NCI-H2196 (cell line): ENCODE measurements around the gene ATP1A1.

Experiments
- DNase-seq: peaks from one replicate; lab custom pipeline; 2025; ENCODE audit not compliant: unreplicated experiment; lab: John Stamatoyannopoulos, UW

Gene ATP1A1

DNA sequence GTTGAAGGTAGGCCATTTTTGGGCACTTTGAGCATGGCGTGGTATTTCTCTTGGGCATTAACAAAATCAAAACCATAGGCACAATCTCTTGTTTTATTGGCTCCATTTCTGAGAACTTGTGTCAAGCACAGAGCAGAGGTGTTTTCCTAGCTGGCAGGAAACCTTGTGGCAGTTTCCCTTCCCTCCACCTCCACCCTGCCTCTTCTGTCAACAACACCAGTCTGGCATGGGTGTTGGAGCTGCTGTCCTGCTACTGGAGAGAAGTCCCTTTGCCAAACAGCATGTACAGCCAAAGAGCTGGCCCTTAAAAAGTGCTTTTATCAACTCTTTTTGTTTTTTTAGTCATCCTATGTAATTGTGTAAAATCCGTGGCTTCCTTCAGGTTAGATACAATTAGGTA is 16.0 kb downstream of the ATP1A1 start:
- DNase-seq = no peak

DNA sequence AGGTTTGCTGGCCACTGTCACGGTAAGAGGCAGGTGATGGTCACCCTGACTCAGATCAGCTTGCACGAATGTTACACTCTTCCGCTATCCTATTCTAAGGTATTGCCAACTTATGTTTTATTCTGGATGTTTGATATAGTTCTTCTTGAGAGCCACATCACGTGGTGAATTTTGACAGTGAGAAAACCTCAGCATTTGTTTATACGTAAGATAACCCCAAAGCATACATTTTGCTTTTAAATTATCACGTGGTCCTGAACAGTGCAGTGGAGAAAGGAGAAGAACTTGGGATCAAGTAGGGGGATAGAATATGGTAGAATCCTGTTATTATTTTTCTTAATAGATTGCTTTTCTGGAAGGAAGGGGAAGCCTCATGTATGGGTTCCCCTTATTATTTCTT is 16.6 kb downstream of the ATP1A1 start:
- no peak for DNase-seq

DNA sequence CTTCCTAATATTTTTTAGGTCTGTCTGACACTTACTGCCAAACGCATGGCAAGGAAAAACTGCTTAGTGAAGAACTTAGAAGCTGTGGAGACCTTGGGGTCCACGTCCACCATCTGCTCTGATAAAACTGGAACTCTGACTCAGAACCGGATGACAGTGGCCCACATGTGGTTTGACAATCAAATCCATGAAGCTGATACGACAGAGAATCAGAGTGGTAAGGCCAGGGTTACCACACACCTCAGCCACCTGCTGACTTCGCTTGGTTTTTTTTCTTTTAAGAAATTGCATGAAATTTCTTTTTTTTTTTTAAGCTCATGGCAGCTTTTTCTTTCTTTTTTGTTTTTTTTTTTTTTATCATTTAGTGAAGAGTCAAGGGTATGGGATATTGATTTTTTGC is 17.2 kb downstream of the ATP1A1 start:
- DNase-seq = no peak

DNA sequence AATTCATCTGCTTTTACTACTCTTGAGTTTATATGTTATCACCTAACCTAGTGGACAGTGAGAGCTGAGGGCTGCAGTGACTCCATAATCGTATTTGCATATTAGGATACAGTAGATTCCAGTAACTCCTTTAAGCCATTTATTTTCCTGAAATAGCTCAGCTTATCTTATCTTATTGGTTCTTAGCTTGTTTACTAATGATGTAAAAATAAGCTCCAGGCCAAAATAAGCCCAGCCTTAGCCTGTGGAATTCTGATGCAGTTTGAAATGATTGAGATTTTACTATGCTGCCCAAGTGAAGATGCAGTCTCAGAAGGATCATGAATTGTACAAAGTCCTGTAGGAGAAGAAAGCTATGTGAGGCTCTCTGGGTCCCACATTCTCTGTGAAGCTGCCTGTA is 18.1 kb downstream of the ATP1A1 start:
- no peak for DNase-seq

DNA sequence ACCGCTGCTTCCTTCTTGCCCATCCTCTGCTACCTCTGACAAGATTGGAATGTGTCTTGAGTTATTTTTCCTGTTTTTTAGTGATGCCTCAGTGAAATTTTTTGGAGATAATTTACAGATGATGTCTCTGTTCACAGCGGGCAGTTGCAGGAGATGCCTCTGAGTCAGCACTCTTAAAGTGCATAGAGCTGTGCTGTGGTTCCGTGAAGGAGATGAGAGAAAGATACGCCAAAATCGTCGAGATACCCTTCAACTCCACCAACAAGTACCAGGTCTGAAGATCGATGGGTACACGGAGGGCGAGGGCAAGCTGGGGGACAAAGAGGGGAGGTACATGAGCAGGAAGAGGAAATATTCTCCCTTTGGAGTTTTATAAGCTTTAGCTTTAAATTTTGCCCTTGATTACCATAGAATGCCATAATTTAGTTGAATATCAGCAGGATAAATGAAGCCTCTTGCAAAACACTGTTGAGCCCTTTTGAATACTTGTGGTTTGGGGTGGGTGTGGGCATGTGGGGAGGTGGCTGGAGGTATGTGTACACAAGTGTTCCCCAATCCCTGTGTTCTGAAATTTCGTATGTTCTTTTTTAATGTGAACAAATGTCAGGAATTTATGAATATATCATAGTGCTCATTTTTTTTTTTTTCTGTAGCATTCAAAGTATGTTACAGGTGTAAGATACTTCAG is 19.8 kb downstream of the ATP1A1 start:
- DNase-seq = no peak

DNA sequence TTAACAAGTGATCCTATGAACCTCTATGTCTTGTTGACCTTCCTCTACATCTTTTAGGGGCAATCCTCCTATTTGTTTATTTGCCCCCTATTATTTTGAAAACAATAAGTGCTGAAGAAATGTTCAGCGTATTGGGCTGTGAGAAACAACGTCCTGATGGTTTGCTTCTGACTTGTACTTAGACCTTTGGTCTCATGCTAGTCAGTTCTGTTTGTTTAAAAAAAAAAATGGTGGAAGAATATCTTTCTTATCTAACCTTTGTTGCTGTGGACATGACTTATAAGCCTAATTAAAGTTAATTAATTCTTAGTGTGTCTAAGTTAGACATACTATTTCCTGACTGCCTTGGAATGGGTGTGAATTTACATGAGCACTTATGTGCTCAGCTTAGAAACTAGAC is 20.7 kb downstream of the ATP1A1 start:
- no peak for DNase-seq

DNA sequence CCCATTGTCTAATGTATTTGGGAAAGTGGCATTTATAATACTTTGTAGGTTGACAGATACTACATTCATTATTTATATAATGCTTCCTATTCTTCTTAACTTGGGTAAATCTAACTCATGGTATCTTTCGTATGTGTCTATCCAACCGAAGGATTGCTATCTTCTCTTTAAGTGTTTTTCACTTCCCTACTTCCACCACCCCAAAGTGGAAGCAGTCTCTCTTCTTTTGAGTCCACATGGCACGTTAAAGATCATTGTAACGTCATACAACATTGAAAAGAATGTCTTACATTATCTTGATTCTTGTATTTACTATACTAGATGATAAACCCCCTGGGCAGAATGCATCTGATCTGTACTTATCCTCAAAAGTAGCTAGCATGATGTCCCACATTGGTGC is 21.2 kb downstream of the ATP1A1 start:
- DNase-seq = no peak

DNA sequence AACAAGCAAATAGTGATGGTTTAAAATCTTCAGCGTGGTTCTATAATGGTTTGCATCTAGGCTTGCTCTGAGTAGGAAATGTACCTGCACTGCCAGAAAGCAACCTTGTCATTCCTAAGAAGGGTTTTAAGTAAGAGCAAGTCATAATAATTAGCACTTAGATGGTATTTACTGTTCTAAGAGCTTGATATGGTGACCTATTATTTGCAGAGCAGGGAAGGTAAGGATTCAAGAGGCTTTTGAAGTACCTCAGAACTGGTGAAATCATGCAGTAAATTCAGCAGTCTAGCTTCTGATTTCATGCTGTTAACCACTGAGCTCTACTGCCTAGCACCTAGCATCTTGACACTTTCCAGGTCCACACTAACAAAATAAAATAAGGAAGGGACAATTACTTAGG is 23.7 kb downstream of the ATP1A1 start:
- DNase-seq = no peak

DNA sequence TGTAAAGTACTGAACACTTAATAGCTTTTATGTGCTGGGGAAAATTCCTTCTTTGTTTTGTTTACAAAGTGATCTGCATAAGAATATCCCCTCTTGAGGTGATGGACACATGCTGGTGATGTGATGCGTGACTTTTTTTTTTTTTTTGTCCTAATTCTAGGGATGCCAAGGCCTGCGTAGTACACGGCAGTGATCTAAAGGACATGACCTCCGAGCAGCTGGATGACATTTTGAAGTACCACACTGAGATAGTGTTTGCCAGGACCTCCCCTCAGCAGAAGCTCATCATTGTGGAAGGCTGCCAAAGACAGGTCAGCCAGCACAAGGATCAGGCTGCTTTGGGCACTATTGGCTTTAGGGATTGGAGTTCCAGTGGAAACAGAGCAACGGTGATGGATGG is 24.7 kb downstream of the ATP1A1 start:
- no peak for DNase-seq

DNA sequence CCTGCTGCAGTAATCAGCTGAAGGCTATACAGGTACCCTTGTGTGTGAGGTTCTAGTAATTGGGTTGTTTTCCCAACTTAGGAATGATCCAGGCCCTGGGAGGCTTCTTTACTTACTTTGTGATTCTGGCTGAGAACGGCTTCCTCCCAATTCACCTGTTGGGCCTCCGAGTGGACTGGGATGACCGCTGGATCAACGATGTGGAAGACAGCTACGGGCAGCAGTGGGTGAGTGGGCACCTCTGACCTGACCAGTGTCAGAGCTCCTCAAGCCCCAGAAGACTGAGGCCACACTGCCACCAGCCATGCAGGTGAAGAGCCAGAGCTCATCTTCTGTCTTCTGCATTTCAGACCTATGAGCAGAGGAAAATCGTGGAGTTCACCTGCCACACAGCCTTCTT is 27.7 kb downstream of the ATP1A1 start:
- no peak for DNase-seq

DNA sequence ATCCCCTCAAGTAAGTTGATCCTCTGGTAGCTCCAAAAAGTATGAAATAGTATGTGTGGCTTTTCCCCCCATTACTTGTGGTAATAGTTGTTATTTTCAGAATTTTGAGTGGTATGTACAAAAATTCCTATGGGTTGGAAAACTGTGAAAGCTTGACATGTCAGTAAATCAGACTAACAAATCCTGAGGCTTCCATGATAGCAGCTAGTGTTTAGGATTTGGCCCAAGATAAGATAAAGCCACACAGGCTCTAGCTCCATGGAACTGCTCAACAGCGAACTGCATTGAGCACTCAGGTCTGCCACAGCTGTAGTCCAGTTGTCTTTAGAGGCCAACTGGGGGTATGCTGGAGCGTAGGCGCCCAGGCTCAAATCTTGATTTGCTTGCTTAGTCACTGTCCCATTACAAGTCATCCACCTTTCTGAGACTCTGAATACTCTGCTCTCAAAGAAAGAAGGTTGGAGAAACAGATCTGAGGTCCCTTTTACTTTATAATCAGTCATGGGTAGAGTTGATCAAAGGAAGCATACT is 28.7 kb downstream of the ATP1A1 start:
- DNase-seq = no peak

DNA sequence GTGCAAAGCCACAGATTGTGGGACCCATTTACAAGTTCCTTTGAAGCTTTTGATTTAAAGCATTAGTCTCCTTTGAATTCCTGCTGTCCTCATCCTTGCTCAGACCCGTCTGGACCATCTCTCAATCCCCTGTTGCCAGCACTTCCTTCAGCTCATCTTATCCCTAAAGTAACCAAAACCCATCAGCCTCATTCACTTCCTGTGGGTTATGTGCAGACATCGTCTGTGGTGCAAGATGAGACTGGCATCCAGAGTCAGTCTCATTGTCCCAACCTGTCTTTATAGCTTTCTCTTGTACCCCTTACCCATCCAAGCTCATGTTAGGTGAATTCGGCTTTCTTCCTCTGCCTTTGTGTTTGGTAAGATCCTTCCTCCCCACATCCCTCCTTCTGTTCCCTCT is 29.3 kb downstream of the ATP1A1 start:
- DNase-seq = no peak

DNA sequence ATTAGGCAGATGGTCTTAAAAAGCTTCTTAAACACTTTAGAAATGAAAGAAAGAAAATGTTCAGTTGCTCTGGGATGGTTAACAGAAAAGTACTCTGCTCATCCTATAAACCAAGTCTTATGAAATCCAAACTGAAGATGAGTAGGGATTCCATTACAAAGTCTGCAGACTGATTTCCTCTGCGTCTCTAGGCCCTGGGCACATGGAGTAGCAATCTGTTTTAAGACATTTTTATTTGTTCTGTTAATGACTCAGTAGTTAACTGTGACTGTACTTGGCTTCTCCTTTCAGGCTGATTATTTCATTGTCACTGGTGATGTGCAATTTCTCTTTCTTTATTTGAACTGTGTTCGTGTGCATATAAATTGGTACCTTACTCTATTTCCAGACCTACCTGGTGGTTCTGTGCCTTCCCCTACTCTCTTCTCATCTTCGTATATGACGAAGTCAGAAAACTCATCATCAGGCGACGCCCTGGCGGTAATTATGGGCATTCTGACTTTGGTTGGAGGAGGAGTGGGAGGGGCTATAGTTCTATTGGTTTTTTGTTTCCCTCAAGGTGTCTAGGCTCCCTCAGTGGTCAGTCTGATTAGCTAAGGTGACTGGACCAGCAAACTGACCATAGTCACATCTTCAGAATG is 30.6 kb downstream of the ATP1A1 start:
- no peak for DNase-seq

DNA sequence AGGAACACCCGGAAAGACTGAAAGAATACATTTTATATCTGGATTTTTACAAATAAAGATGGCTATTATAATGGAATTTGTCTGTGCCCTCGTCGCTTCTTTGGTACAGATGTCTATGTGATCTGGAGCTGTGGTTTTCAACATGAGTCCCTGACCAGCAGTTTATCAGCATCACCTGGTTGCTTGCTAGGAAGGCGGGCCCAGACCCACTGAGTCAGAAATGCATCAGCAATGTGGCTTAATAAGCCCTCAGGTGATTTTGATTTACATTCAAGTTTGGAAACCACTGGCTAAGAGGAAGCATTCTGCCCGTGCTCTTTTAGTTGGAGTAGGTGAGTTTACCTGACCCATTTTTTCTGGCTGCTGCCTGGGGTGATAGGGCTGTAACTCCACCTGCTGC is 31.7 kb downstream of the ATP1A1 start:
- no peak for DNase-seq

DNA sequence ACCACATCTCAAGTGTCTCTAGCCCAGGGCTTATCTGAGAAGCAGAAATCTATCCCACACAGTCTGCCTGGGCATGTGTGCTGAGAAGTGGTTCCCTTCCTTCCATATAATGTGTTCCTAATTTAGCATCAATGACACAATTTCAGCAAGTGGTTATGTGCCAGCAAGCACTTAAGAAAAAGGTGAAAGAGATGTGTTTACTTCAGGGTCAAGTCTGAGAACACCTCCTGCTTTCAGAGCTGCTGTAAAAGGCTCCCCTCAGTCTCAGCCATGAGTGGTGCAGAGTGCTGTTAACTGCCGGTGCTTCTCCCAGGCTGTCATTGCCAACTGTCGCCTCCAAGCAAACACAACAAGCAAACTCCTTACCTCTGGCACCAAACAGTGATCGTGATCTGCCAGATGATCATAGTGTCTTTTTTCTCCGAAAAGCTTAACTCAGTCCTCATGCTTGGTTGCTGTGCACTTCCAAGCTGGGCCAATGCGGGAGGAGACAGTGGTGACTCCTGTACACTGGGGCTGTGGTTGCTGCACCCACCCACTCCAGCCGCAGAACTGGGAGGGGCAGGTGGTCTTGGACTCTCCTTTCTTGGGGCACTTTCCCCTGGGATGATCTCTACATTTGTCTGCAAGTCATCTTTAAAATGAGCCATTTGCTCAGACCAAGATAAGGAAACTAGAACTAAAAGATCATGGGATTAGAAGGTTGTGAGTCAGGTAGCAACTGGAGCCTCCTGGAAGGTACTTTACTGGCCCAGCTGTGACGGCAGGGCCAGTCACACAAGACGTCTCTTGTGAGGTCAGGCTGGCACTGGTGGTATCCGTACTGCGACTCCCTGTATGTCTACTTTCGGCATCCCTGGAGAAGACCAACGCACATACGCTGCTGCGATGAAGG is 32.4 kb downstream of the ATP1A1 start:
- DNase-seq = peak; percentile 37

DNA sequence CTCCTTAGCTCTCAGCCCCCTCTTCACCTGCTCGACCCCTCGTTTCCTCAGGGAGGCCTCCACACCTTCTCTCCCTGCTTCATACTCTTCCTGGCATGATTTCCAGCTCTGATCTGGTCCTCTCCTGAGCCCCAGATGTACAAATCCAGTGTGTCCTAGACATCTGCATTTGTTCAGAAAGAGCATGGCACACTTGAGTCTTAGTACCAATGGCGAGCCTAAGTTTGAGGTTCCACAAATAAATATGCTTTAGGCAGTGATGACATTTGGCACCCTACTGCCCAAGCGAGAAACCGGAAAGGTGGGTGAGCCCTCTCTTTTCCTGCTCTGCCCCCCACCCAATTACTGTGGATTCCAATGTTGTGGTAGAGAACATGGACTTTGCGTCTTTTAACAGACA is 34.0 kb downstream of the ATP1A1 start:
- no peak for DNase-seq

DNA sequence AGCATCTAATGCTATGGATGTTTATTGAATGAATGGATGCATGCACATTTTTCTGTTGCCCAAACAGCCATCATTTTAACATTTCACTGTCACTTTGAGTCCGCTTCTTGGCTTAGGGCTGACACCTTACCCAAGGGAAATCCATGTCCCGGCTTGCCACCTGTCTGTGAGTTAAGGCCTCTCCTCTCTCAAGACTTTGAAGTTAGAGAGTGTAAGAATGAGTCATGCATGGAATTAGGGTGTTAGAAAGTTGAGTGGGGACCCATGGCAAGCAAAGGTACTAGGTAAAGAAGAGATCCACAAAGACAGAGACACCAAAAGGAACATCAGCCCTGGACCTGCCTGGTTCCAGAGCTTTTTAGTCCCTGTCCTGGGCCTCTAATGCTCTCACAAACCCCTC is 35.1 kb downstream of the ATP1A1 start:
- no peak for DNase-seq

DNA sequence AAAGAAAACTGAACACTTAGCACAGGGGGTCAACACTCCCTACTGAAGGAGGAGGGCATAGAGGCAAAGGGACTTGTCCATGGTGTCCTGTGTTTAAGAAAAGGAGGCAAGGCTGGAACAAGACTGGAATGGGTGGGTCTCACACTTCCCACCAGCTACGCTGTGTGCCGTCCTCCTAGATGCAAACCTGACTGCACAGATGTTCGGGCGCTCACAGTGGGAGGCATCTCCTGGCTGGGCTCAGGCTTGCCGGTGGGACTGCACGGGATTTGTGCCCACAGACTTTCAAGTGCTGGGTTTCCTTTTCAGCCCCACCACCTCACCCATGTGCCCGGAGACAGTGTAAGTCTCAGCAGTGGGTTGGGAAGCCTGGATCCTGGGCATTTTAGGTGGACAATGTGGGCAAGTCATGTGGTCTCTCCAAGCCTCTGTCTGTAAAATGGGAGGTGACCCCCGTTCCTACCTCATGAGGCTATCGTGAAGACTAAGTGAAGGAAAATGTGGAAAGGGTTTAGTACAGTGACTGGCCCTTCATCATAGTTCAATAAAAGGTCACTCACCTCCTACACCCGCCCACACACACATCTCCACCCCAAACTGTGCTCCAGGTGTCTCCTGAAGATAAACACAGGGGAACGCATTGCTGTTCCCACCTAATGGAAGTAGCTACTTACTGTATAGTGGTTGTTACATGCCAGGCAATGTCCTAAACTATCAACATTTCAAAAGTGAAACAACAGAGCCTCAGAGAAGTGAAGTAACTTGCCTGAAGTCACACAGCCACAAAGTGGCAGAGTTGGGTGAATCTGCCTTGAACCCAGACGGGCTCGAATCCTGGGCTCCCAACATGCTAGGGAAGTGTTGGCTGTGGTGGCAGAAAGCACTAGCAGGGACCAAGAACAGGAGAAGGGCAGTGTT is 36.0 kb downstream of the ATP1A1 start:
- DNase-seq = no peak

DNA sequence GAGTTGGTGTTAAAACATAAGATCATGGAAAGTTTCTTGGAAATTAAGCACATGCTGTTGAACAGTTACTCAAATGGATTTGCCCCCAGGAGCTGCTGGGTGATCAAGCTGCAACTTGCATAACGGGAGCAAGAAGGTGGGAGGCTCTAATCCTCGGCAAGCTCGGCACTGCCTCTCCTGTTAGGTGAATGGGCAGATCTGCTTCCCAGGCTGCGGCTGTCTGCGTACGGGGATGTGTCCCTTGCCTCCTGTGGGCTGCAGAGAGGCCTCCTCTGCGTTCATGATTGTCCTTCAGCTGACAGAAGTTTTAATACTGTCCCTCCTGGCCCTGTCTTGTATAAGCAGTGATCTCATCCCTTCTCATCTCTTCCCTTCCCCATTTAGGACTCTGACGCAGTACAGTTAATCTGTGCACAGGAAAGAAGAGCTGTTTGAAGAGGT is 36.7 kb downstream of the ATP1A1 start:
- DNase-seq = no peak

DNA sequence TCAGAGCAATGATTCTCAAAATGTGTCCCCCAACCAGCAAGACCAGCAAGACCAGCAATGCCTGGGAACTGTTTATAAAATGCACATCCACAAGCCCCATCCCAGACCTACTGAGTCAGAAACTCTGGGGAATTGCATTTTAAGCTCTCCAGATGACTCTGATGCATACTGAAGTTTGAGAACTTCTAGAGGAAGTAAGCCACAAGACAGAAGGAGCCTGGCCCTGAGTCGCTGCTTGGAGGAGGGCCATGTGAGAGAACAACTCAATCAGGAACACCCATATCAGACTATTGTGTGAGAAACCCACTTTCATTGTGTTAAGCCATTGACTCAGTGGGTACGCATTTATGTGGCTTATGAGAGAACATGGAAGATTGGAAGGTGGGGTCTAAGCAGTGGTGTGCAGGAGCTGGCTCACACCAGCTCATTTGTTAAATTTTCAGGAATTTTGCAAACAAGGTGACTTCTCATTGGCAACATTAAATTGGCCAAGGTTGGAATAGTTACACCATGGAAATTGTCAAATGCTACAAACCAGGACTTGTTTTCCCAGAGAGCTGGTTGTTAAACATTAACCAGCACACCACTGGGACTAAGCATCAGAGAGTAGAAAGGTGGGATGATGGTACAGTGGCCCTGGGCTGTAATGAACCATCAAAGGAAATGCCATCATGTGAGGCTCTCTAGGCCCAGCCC is 38.9 kb downstream of the ATP1A1 start:
- DNase-seq = no peak
